Activated T-cell treated with anti-CD3 and anti-CD28 coated beads, Interleukin-2, amount 50 U/mL, for 24 hours (primary cell): ENCODE data around the gene FRZB.

ENCODE experiments used
- DNase-seq: peaks from one replicate; pipeline ENCODE4 v3.0.0-alpha.2; 2020
- H3K27ac Mint-ChIP-seq: 2 replicates; pipeline ENCODE4 v1.8.0; 2020; ENCODE audit warnings: mild to moderate bottlenecking, mixed read lengths
- H3K27me3 Mint-ChIP-seq: 2 replicates; pipeline ENCODE4 v1.8.0; 2020; ENCODE audit warnings: mixed read lengths
- H3K36me3 Mint-ChIP-seq: 2 replicates; pipeline ENCODE4 v1.8.0; 2020; ENCODE audit warnings: low read depth, mixed read lengths
- H3K4me1 Mint-ChIP-seq: 2 replicates; pipeline ENCODE4 v1.8.0; 2020; ENCODE audit warnings: low read depth, mixed read lengths
- H3K4me3 Mint-ChIP-seq: 2 replicates; pipeline ENCODE4 v1.8.0; 2020; ENCODE audit warnings: mild to moderate bottlenecking, moderate library complexity, mixed read lengths
- H3K9me3 Mint-ChIP-seq: 2 replicates; pipeline ENCODE4 v1.8.0; 2020; ENCODE audit warnings: mixed read lengths

Gene FRZB

GRCh38 chr2:182866461-182867406 is at the start of gene FRZB:
TSS of gene FRZB (minus strand) at chr2:182866637. CDS start at chr2:182866552, 85 bp downstream.
- Mint-ChIP-seq H3K36me3 (no peaks in the 10 kb centered on the region), H3K9me3 (no peaks in the 10 kb centered on the region), H3K4me3 (peak within 1 kb of the TSS; percentile 65), H3K27ac (no peak within 1 kb of the TSS), H3K27me3 (peaks cover 85% of the 10 kb centered on the region), H3K4me1 (peaks cover 22% of the 10 kb centered on the region)
- peak; percentile 32 for DNase-seq

GRCh38 chr2:182915369-182916326 is 49.2 kb upstream of the FRZB start:
- no peak for DNase-seq
- Mint-ChIP-seq H3K27ac (no peak overlapping the region), H3K4me1 (no peaks in the 10 kb centered on the region), H3K9me3 (no peaks in the 10 kb centered on the region), H3K36me3 (no peaks in the 10 kb centered on the region), H3K4me3 (no peak overlapping the region), H3K27me3 (no peaks in the 10 kb centered on the region)

GRCh38 chr2:182914852-182915251 is 48.4 kb upstream of the FRZB start:
- Mint-ChIP-seq H3K36me3 (no peaks in the 10 kb centered on the region), H3K4me1 (no peaks in the 10 kb centered on the region), H3K9me3 (no peaks in the 10 kb centered on the region), H3K27me3 (no peaks in the 10 kb centered on the region), H3K27ac (no peak overlapping the region), H3K4me3 (no peak overlapping the region)
- DNase-seq, result no peak

- Mint-ChIP-seq H3K36me3 (no peaks in the 10 kb centered on the region), H3K27me3 (no peaks in the 10 kb centered on the region), H3K27ac (no peak overlapping the region), H3K4me3 (no peak overlapping the region), H3K9me3 (no peaks in the 10 kb centered on the region), H3K4me1 (no peaks in the 10 kb centered on the region)
- DNase-seq, result no peak
Measured at GRCh38 chr2:182913064-182913463, 46.6 kb upstream of the FRZB start.

- H3K4me3 Mint-ChIP-seq, result no peak overlapping the region
- no peaks in the 10 kb centered on the region for H3K36me3 Mint-ChIP-seq
- DNase-seq, result no peak
- H3K9me3 Mint-ChIP-seq, result no peaks in the 10 kb centered on the region
- no peaks in the 10 kb centered on the region for H3K4me1 Mint-ChIP-seq
- H3K27me3 Mint-ChIP-seq, result no peaks in the 10 kb centered on the region
- no peak overlapping the region for H3K27ac Mint-ChIP-seq
Measured at GRCh38 chr2:182912518-182912915, 46.1 kb upstream of the FRZB start.

- no peaks in the 10 kb centered on the region for H3K27me3 Mint-ChIP-seq
- DNase-seq, result no peak
- H3K27ac Mint-ChIP-seq, result no peak overlapping the region
- H3K36me3 Mint-ChIP-seq, result no peaks in the 10 kb centered on the region
- no peaks in the 10 kb centered on the region for H3K4me1 Mint-ChIP-seq
- no peak overlapping the region for H3K4me3 Mint-ChIP-seq
- no peaks in the 10 kb centered on the region for H3K9me3 Mint-ChIP-seq
Measured at GRCh38 chr2:182911813-182912517, 45.5 kb upstream of the FRZB start.

GRCh38 chr2:182910965-182911364 is 44.5 kb upstream of the FRZB start:
- no peaks in the 10 kb centered on the region for H3K4me1 Mint-ChIP-seq
- H3K4me3 Mint-ChIP-seq, result no peak overlapping the region
- no peak overlapping the region for H3K27ac Mint-ChIP-seq
- H3K36me3 Mint-ChIP-seq, result no peaks in the 10 kb centered on the region
- DNase-seq, result no peak
- no peaks in the 10 kb centered on the region for H3K9me3 Mint-ChIP-seq
- H3K27me3 Mint-ChIP-seq, result no peaks in the 10 kb centered on the region

GRCh38 chr2:182907081-182907830 is 40.8 kb upstream of the FRZB start:
- Mint-ChIP-seq H3K27me3 (no peaks in the 10 kb centered on the region), H3K36me3 (no peaks in the 10 kb centered on the region), H3K4me1 (no peaks in the 10 kb centered on the region), H3K27ac (no peak overlapping the region), H3K9me3 (no peaks in the 10 kb centered on the region), H3K4me3 (no peak overlapping the region)
- DNase-seq, result no peak

GRCh38 chr2:182906454-182906853 is 40.0 kb upstream of the FRZB start:
- Mint-ChIP-seq H3K27ac (no peak overlapping the region), H3K27me3 (no peaks in the 10 kb centered on the region), H3K36me3 (no peaks in the 10 kb centered on the region), H3K9me3 (no peaks in the 10 kb centered on the region), H3K4me3 (no peak overlapping the region), H3K4me1 (no peaks in the 10 kb centered on the region)
- no peak for DNase-seq

- Mint-ChIP-seq H3K4me1 (no peaks in the 10 kb centered on the region), H3K9me3 (no peaks in the 10 kb centered on the region), H3K4me3 (no peak overlapping the region), H3K27ac (no peak overlapping the region), H3K36me3 (no peaks in the 10 kb centered on the region), H3K27me3 (peaks cover 2% of the 10 kb centered on the region)
- no peak for DNase-seq
Measured at GRCh38 chr2:182904844-182905243, 38.4 kb upstream of the FRZB start.

- Mint-ChIP-seq H3K27me3 (peaks cover 2% of the 10 kb centered on the region), H3K27ac (no peak overlapping the region), H3K9me3 (no peaks in the 10 kb centered on the region), H3K36me3 (no peaks in the 10 kb centered on the region), H3K4me1 (no peaks in the 10 kb centered on the region), H3K4me3 (no peak overlapping the region)
- no peak for DNase-seq
Measured at GRCh38 chr2:182903566-182903965, 37.1 kb upstream of the FRZB start.

GRCh38 chr2:182901748-182902147 is 35.3 kb upstream of the FRZB start:
- Mint-ChIP-seq H3K27ac (no peak overlapping the region), H3K4me1 (no peaks in the 10 kb centered on the region), H3K36me3 (no peaks in the 10 kb centered on the region)

GRCh38 chr2:182898718-182899117 is 32.3 kb upstream of the FRZB start:
- H3K27ac Mint-ChIP-seq, result no peak overlapping the region
- H3K9me3 Mint-ChIP-seq, result no peaks in the 10 kb centered on the region
- no peaks in the 10 kb centered on the region for H3K4me1 Mint-ChIP-seq
- H3K4me3 Mint-ChIP-seq, result no peak overlapping the region
- H3K27me3 Mint-ChIP-seq, result peaks cover 8% of the 10 kb centered on the region
- no peak for DNase-seq
- H3K36me3 Mint-ChIP-seq, result no peaks in the 10 kb centered on the region

More at GRCh38 chr2:182901748-182902147, 35.3 kb upstream of the FRZB start:
- Mint-ChIP-seq H3K9me3 (no peaks in the 10 kb centered on the region), H3K4me3 (no peak overlapping the region), H3K27me3 (peaks cover 2% of the 10 kb centered on the region)
- no peak for DNase-seq

GRCh38 chr2:182897137-182897536 is 30.7 kb upstream of the FRZB start:
- Mint-ChIP-seq H3K4me1 (no peaks in the 10 kb centered on the region), H3K27ac (no peak overlapping the region), H3K27me3 (peaks cover 8% of the 10 kb centered on the region), H3K36me3 (no peaks in the 10 kb centered on the region), H3K9me3 (no peaks in the 10 kb centered on the region), H3K4me3 (no peak overlapping the region)
- no peak for DNase-seq
